Kidney (tissue), 14 donors: Measurements from ENCODE around the gene ATXN3. TPM values are rescaled to one million over a fixed set of nuclear protein-coding genes. Genes with fewer than 3 reads are reported as not detected.

ENCODE experiments used
- DNase-seq, 5 donors: peaks; one replicate each; pipeline ENCODE4 v3.0.0-alpha.2; 2013 to 2020
- FAIRE-seq: peaks from 2 replicates; lab custom pipeline; 2012; peaks lifted over from hg19 to GRCh38; lab: Jason Lieb, UNC
- H3K27ac ChIP-seq, 2 donors: one replicate each; pipeline ENCODE4 v1.7.0; 2013; ENCODE audit warnings: low read depth in 2 of 2, low read length in 2 of 2, inconsistent platforms in 1 of 2
- H3K27me3 ChIP-seq: one replicate; pipeline ENCODE4 v1.7.1; 2013; ENCODE audit warnings: low read length, inconsistent platforms; ENCODE audit not compliant: control insufficient read depth, insufficient read depth
- H3K36me3 ChIP-seq, 3 donors: one replicate each; pipeline versions ENCODE4 v1.7.0 to v1.7.1; 2013; ENCODE audit warnings: low read length in 3 of 3, control low read depth in 1 of 3, inconsistent platforms in 1 of 3; ENCODE audit not compliant: insufficient read depth in 3 of 3, control insufficient read depth in 2 of 3
- H3K4me1 ChIP-seq, 3 donors: one replicate each; pipeline versions ENCODE4 v1.7.0 to v1.7.1; 2013; ENCODE audit warnings: low read length in 3 of 3, inconsistent platforms in 1 of 3, low read depth in 1 of 3; ENCODE audit not compliant: control insufficient read depth in 2 of 3, insufficient read depth in 2 of 3
- H3K4me3 ChIP-seq, 3 donors: one replicate each; pipeline versions ENCODE4 v1.7.0 to v1.8.1; 2013; ENCODE audit warnings: low read length in 3 of 3, control low read depth in 1 of 3, inconsistent platforms in 1 of 3
- H3K9ac ChIP-seq, 3 donors: one replicate each; pipeline versions ENCODE4 v1.7.0 to v1.7.1; 2013; ENCODE audit warnings: low read length in 3 of 3, control low read depth in 1 of 3, inconsistent platforms in 1 of 3
- H3K9me3 ChIP-seq, 3 donors: one replicate each; pipeline versions ENCODE4 v1.7.0 to v1.7.1; 2013; ENCODE audit warnings: low read length in 3 of 3, control low read depth in 1 of 3, inconsistent platforms in 1 of 3; ENCODE audit not compliant: control insufficient read depth in 2 of 3, insufficient read depth in 1 of 3
- CTCF ChIP-seq: IDR thresholded peaks from 3 replicates; pipeline ENCODE4 v1.5.1; 2012; ENCODE audit warnings: mild to moderate bottlenecking, moderate library complexity, borderline replicate concordance; ENCODE audit not compliant: insufficient read depth; ENCODE audit errors: extremely low read depth
- intact Hi-C: fragments of 100-400 bp; cut with DNase I; formaldehyde crosslinking; loops from one replicate; pipeline ENCODE4 v1.11.1; 2022
- polyA plus RNA-seq: library from polyadenylated mRNA; stranded (reverse); fragments of 350-450 nt; fragmentation: Illumina TruSeq; extraction: RNeasy Lipid Tissue Mini Kit (QIAGEN cat#74804); gene quantifications from one replicate; pipeline ENCODE4 v1.2.3, GENCODE V29; 2014; ENCODE audit warnings: low read depth, low replicate concordance; ENCODE audit not compliant: insufficient read depth
- total RNA-seq: library from RNA; stranded (reverse); fragmentation: NEBNext Ultra II Directional; extraction: Animal tissue kit (Norgen Biotek cat#: 25700); gene quantifications from one replicate; pipeline ENCODE4 v1.2.1, GENCODE V29; 2021
- donor health status: control.
- donor health status: control.
- donor health status: control.
- donor health status: control.
- donor health status: control.
- donor health status: DM: yes; HTN: yes; CAD: no.
- donor health status: Normal renal cell carcinoma (clear cell type).

ATXN3 gene
- total and polyA plus RNA-seq, 2 donors from 2014 or later, result 17.2 to 33.6 TPM

DNA sequence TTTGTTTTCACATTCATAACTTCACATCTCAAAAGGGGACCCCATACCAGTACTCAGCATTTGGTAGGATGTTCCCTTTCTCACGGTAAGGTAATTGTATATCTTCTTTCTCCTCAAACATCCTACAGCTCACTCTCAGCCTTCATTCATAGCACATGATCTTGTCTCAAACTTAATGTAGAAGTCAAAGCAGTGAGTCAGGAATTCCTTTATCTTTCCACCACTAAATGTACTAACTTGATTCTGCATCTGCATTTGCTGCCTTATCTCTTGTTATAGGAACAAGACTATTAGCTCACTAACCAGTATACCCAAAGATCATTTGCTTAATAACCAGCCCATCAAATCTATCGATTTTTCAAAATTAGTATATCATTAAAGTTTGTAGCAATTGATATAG lies 38.3 kb upstream of the ATXN3 start:
- no peak for FAIRE-seq
- peaks cover 17 to 31% (median 18%) of the 10 kb centered on the region in 3 donors for H3K36me3 ChIP-seq
- intact Hi-C loops, result no loop called here

DNA sequence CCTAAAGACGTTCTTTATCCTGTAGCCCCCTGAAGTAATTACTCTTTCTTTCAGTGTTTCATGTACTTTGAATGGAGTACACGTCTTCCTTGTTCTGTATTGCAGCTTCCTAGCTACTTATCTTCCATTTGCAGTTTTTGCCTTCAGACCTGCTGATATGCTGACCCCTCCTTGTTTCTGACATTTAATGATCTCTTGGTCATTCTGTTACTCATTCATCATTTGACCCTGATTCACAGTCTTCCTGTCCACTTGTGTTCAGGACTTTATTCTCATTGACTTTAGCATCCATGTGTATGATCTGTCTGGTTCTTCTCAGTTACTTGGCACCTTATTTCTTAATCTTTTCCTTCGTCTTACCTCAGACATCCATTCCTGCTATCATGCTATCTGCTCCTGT lies 37.6 kb upstream of the ATXN3 start:
- DNase-seq (no peak), FAIRE-seq (no peak)
- intact Hi-C loops, result no loop called here
- H3K9ac ChIP-seq, result no peak overlapping the region
- no peaks in the 10 kb centered on the region for H3K4me1 ChIP-seq
- no peak overlapping the region for H3K27ac ChIP-seq
- no peaks in the 10 kb centered on the region for H3K27me3 ChIP-seq
- no peaks in the 10 kb centered on the region for H3K9me3 ChIP-seq
- TF ChIP-seq CTCF, result no peak
- H3K36me3 ChIP-seq, result peaks cover 17 to 31% (median 18%) of the 10 kb centered on the region in 3 donors
- no peak overlapping the region for H3K4me3 ChIP-seq

More for the DNA sequence above, 38.3 kb upstream of the ATXN3 start:
- Histone ChIP-seq H3K27me3 (no peaks in the 10 kb centered on the region), H3K9ac (no peak overlapping the region), H3K4me1 (no peaks in the 10 kb centered on the region), H3K9me3 (no peaks in the 10 kb centered on the region), H3K4me3 (no peak overlapping the region), H3K27ac (no peak overlapping the region)
- DNase-seq, result no peak
- no peak for TF ChIP-seq CTCF

DNA sequence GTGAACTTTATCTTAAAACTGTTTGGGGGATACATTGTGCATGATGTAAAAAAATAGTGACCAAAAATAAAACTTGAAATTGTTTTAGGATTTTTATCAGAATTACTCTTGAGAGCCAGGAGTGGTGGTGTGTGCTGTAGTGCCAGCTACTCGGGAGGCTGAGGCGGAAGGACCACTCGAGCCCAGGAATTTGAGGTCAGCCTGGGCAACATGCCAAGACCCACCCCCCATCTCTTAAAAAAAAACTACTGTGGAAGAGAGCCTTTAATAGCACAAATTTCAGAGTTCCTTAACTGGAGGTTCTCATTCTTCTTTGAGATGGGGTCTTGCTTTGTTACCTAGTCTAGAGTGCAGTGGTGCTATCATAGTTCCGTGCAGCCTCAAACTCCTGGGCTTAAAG lies 36.9 kb upstream of the ATXN3 start:
- intact Hi-C loops, result no loop called here
- H3K4me3 ChIP-seq, result no peak overlapping the region
- TF ChIP-seq CTCF, result no peak
- DNase-seq, result no peak
- H3K9me3 ChIP-seq, result no peaks in the 10 kb centered on the region
- FAIRE-seq, result no peak
- H3K36me3 ChIP-seq, result peaks cover 18 to 31% (median 19%) of the 10 kb centered on the region in 3 donors
- no peaks in the 10 kb centered on the region for H3K27me3 ChIP-seq
- no peak overlapping the region for H3K9ac ChIP-seq
- no peaks in the 10 kb centered on the region for H3K4me1 ChIP-seq
- no peak overlapping the region for H3K27ac ChIP-seq

- no peaks in the 10 kb centered on the region for H3K27me3 ChIP-seq
- peaks cover 5 to 37% (median 15%) of the 10 kb centered on the region in 3 donors for H3K36me3 ChIP-seq
- H3K4me3 ChIP-seq, result no peak overlapping the region
- no peak for TF ChIP-seq CTCF
- H3K27ac ChIP-seq, result no peak overlapping the region
- no peak overlapping the region for H3K9ac ChIP-seq
- FAIRE-seq (peak; percentile 17), DNase-seq (peak in 2 of 5 donors; percentile 28 to 54)
- H3K4me1 ChIP-seq, result no peaks in the 10 kb centered on the region
- H3K9me3 ChIP-seq, result no peaks in the 10 kb centered on the region
- intact Hi-C loops, result no loop called here
Measured at GRCh38 chr14:92135269-92135668, 28.9 kb upstream of the ATXN3 start.
